GM23338 (cell line): ENCODE measurements around the gene SLC9A3. TPM values are rescaled to one million over a fixed set of nuclear protein-coding genes. Genes with fewer than 3 reads are reported as not detected.

Experiments used
- ATAC-seq: fragments of 200-7000 bp; cut with Tn5 transposase; 3 replicates; pipeline ENCODE4 v1.9.1; 2020
- DNase-seq: peaks from one replicate; pipeline ENCODE4 v3.0.0-alpha.2; 2015; ENCODE audit warnings: low spot score
- H2AFZ ChIP-seq: fragments of 200-600 bp; sonication (generic); 2 replicates; pipeline ENCODE4 v1.8.0; 2016; ENCODE audit warnings: antibody characterized with exemption, mild to moderate bottlenecking, moderate library complexity
- H3F3A ChIP-seq: fragments of 200-600 bp; sonication (generic); replicated peaks from 2 replicates; pipeline ENCODE4 v1.8.0; 2017; ENCODE audit warnings: antibody characterized with exemption, mixed run types, low read depth
- H3K27ac ChIP-seq: fragments of 200-600 bp; sonication (generic); 2 replicates; pipeline ENCODE4 v1.6.1; 2016; ENCODE audit warnings: low read depth
- H3K27me3 ChIP-seq: fragments of 200-600 bp; sonication (generic); 2 replicates; pipeline ENCODE4 v1.8.0; 2016; ENCODE audit warnings: mild to moderate bottlenecking, mixed run types, moderate library complexity; ENCODE audit not compliant: insufficient read depth
- H3K36me3 ChIP-seq: fragments of 200-600 bp; sonication (generic); 2 replicates; pipeline ENCODE4 v1.8.0; 2016; ENCODE audit warnings: mild to moderate bottlenecking; ENCODE audit not compliant: insufficient read depth
- H3K4me1 ChIP-seq: fragments of 200-600 bp; sonication (generic); 2 replicates; pipeline ENCODE4 v1.8.0; 2016; ENCODE audit warnings: mild to moderate bottlenecking, moderate library complexity; ENCODE audit not compliant: insufficient read depth
- H3K4me2 ChIP-seq: fragments of 200-600 bp; sonication (generic); 2 replicates; pipeline ENCODE4 v1.7.1; 2017; ENCODE audit warnings: mixed run types
- H3K4me3 ChIP-seq: fragments of 200-600 bp; sonication (generic); 2 replicates; pipeline ENCODE4 v1.6.1; 2016; ENCODE audit warnings: mixed run types
- H3K79me2 ChIP-seq: fragments of 200-600 bp; sonication (generic); replicated peaks from 2 replicates; pipeline ENCODE4 v1.8.0; 2017; ENCODE audit warnings: mild to moderate bottlenecking; ENCODE audit not compliant: insufficient read depth
- H3K9me2 ChIP-seq: fragments of 200-600 bp; sonication (generic); 2 replicates; pipeline ENCODE4 v1.8.0; 2017; ENCODE audit not compliant: insufficient read depth
- H4K20me1 ChIP-seq: fragments of 200-600 bp; sonication (generic); replicated peaks from 2 replicates; pipeline ENCODE4 v1.8.0; 2017; ENCODE audit warnings: mild to moderate bottlenecking; ENCODE audit not compliant: insufficient read depth
- H3K27ac Mint-ChIP-seq: 2 replicates; pipeline ENCODE4 v1.8.0; 2020; ENCODE audit warnings: inconsistent platforms, mild to moderate bottlenecking, moderate library complexity, mixed read lengths
- H3K27me3 Mint-ChIP-seq: 3 replicates; pipeline ENCODE4 v1.8.0; 2022; ENCODE audit warnings: low read depth, mild to moderate bottlenecking, moderate library complexity, mixed read lengths, inconsistent platforms; ENCODE audit not compliant: insufficient read depth, poor library complexity
- H3K36me3 Mint-ChIP-seq: 3 replicates; pipeline ENCODE4 v1.8.0; 2021; ENCODE audit warnings: low read depth, mild to moderate bottlenecking, inconsistent platforms, moderate library complexity, mixed read lengths
- H3K4me1 Mint-ChIP-seq: 3 replicates; pipeline ENCODE4 v1.8.0; 2020; ENCODE audit warnings: mild to moderate bottlenecking, inconsistent platforms, mixed read lengths
- H3K4me3 Mint-ChIP-seq: 3 replicates; pipeline ENCODE4 v1.8.0; 2021; ENCODE audit warnings: moderate library complexity, mild to moderate bottlenecking, inconsistent platforms, mixed read lengths
- H3K9me3 Mint-ChIP-seq: 3 replicates; pipeline ENCODE4 v1.8.0; 2020; ENCODE audit warnings: moderate library complexity, mild to moderate bottlenecking, inconsistent platforms, mixed read lengths
- CREB1 ChIP-seq: fragments of 250-450 bp; sonication (Bioruptor Pico); IDR thresholded peaks from 2 replicates; pipeline ENCODE4 v1.5.0; 2020; ENCODE audit warnings: low read depth, mild to moderate bottlenecking, moderate library complexity
- EZH2 ChIP-seq: fragments of 200-600 bp; sonication (generic); IDR thresholded peaks from one replicate; pipeline ENCODE4 v1.8.0; 2017; ENCODE audit warnings: antibody characterized with exemption, mild to moderate bottlenecking, low read depth; ENCODE audit not compliant: unreplicated experiment
- EZH2phosphoT487 ChIP-seq: fragments of 200-600 bp; sonication (generic); IDR thresholded peaks from one replicate; pipeline ENCODE4 v1.8.1; 2018; ENCODE audit warnings: antibody characterized with exemption; ENCODE audit not compliant: unreplicated experiment
- JUNB ChIP-seq: IDR thresholded peaks from one replicate; pipeline ENCODE4 v1.6.1; 2016; ENCODE audit warnings: antibody characterized with exemption; ENCODE audit not compliant: unreplicated experiment
- NANOG ChIP-seq: IDR thresholded peaks from 2 replicates; pipeline ENCODE4 v1.6.1; 2016; ENCODE audit warnings: antibody characterized with exemption, borderline replicate concordance
- POLR2AphosphoS5 ChIP-seq: IDR thresholded peaks from 2 replicates; pipeline ENCODE4 v1.6.1; 2016; ENCODE audit warnings: antibody characterized with exemption, low read depth
- STAT1 ChIP-seq: IDR thresholded peaks from one replicate; pipeline ENCODE4 v1.6.1; 2016; ENCODE audit warnings: antibody characterized with exemption; ENCODE audit not compliant: unreplicated experiment
- ZNF114 ChIP-seq: fragments of 250-450 bp; sonication (Bioruptor Pico); IDR thresholded peaks from 2 replicates; pipeline ENCODE4 v1.5.0; 2020; ENCODE audit warnings: mild to moderate bottlenecking, moderate library complexity
- ZNF331 ChIP-seq: fragments of 250-450 bp; sonication (Bioruptor Pico); IDR thresholded peaks from 2 replicates; pipeline ENCODE4 v1.5.0; 2020; ENCODE audit warnings: low read depth, mild to moderate bottlenecking, moderate library complexity
- polyA plus RNA-seq: library from polyadenylated mRNA; unstranded; fragments of >200 nt; fragmentation: Nextera tagmentation; extraction: Ambion mirVana; gene quantifications from 2 replicates; pipeline ENCODE4 v1.2.1, GENCODE V29; 2016
- total RNA-seq: library from RNA; depleted of rRNA; stranded (reverse); fragments of >200 nt; shearing (Covaris generic); gene quantifications from 2 replicates; pipeline ENCODE4 v1.2.3, GENCODE V29; 2014
- TF ChIP-seq, protein P1 (sequence below): IDR thresholded peaks from 2 replicates; pipeline ENCODE4 v1.6.1; 2016; ENCODE audit warnings: antibody characterized with exemption
- TF ChIP-seq, protein P2 (sequence below): IDR thresholded peaks from one replicate; pipeline ENCODE4 v1.6.1; 2018; ENCODE audit warnings: antibody characterized with exemption; ENCODE audit not compliant: unreplicated experiment
- TF ChIP-seq, protein P3 (sequence below), 2 experiments: fragments of 200-600 bp in 1 of 2; sonication (generic) in 1 of 2; conservative IDR thresholded peaks; 2 replicates each; pipeline versions ENCODE4 v1.5.1 to v1.6.1; 2016 to 2017; ENCODE audit warnings: antibody characterized with exemption in 2 of 2, low read depth in 2 of 2, mild to moderate bottlenecking in 2 of 2, moderate library complexity in 1 of 2

The SLC9A3 gene
- total and polyA plus RNA-seq, 2 experiments from 2014 or later = 0.39 to 3.1 TPM

DNA sequence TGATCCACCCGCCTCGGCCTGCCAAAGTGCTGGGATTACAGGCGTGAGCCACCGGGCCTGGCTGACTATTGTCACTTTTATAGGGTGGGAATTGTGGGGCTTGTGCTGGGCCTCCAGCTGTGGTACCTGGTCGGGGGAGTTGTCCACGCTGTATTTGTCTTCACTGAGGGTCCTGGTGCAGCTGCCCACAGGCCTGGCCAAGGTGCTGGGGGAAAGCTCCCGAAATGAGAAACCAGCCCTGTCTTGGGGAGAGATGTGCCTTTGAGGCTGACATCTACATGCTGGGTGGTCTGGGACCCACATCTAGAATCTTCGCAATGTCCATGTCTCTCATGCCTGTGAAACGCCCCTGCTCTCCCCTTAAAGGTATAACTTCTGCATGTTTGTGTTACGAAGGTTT, 78.7 kb downstream of the SLC9A3 start:
- Histone ChIP-seq H3K4me3 (no peak overlapping the region), H3K27me3 (no peaks in the 10 kb centered on the region), H3K27ac (no peak overlapping the region), H2AFZ (no peak overlapping the region), H3K9me2 (no peaks in the 10 kb centered on the region), H3K36me3 (peaks cover 16% of the 10 kb centered on the region), H3K4me2 (no peak overlapping the region), H3K79me2 (peaks cover 15% of the 10 kb centered on the region), H3K4me1 (peaks cover 6% of the 10 kb centered on the region; the same call in 1 of the 2 replicates), H4K20me1 (peaks cover 7% of the 10 kb centered on the region), H3F3A (no peaks in the 10 kb centered on the region)
- H3K9me3 Mint-ChIP-seq = peaks cover 3% of the 10 kb centered on the region; the same call in 1 of the 3 replicates
- no peak overlapping the region for H3K4me3 Mint-ChIP-seq
- H3K4me1 Mint-ChIP-seq = peaks cover 3% of the 10 kb centered on the region; the same call in 2 of the 3 replicates
- ATAC-seq (no peak), DNase-seq (no peak)
- peaks cover 14% of the 10 kb centered on the region for H3K27me3 Mint-ChIP-seq
- no peak overlapping the region for H3K27ac Mint-ChIP-seq
- H3K36me3 Mint-ChIP-seq = peaks cover 39% of the 10 kb centered on the region
- TF ChIP-seq, protein P1, sequence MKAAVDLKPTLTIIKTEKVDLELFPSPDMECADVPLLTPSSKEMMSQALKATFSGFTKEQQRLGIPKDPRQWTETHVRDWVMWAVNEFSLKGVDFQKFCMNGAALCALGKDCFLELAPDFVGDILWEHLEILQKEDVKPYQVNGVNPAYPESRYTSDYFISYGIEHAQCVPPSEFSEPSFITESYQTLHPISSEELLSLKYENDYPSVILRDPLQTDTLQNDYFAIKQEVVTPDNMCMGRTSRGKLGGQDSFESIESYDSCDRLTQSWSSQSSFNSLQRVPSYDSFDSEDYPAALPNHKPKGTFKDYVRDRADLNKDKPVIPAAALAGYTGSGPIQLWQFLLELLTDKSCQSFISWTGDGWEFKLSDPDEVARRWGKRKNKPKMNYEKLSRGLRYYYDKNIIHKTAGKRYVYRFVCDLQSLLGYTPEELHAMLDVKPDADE = no peak
- TF ChIP-seq JUNB = no peak
- TF ChIP-seq STAT1 = no peak

DNA sequence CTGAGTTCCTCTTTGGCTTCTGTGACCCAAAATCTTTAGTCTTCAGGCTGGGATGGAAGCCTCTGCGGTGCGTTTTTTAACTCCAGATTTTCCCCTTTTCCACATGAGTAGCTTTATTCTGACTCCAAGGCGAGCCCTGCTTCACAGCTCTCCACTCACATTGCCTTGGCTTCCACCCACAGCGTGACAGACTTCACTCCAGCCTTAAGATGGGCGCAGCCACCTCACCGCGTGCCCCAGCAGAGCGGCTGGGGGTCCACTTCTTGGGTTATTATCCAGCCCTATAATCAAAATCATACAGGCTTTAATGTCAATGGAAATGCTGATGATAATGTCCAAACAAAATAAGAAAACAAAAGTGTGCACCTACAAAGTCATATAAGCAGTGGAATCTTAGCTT, 80.0 kb downstream of the SLC9A3 start:
- DNase-seq = no peak
- H3K27ac ChIP-seq = no peak overlapping the region
- peaks cover 5% of the 10 kb centered on the region for H3K36me3 ChIP-seq
- H3K4me1 ChIP-seq = peaks cover 6% of the 10 kb centered on the region; the same call in 1 of the 2 replicates
- H3K79me2 ChIP-seq = peaks cover 15% of the 10 kb centered on the region
- Mint-ChIP-seq H3K27ac (no peak overlapping the region), H3K36me3 (peaks cover 28% of the 10 kb centered on the region), H3K4me1 (peaks cover 3% of the 10 kb centered on the region; the same call in 2 of the 3 replicates), H3K4me3 (peak overlapping the region; percentile 98), H3K9me3 (peaks cover 3% of the 10 kb centered on the region; the same call in 1 of the 3 replicates), H3K27me3 (peaks cover 19% of the 10 kb centered on the region)
- no peak overlapping the region for H2AFZ ChIP-seq
- no peaks in the 10 kb centered on the region for H3F3A ChIP-seq
- no peaks in the 10 kb centered on the region for H3K9me2 ChIP-seq
- peaks cover 2% of the 10 kb centered on the region; the same call in 1 of the 2 replicates for H4K20me1 ChIP-seq
- H3K4me3 ChIP-seq = peak overlapping the region; percentile 87
- ATAC-seq = no peak
- H3K4me2 ChIP-seq = peak overlapping the region; percentile 95; the same call in 1 of the 2 replicates
- no peaks in the 10 kb centered on the region for H3K27me3 ChIP-seq
- TF ChIP-seq ZNF331 (CRISPR knock-in tag) (no peak), CREB1 (CRISPR knock-in tag) (no peak), NANOG (no peak), EZH2phosphoT487 (no peak), ZNF114 (CRISPR knock-in tag) (no peak), POLR2AphosphoS5 (no peak), EZH2 (no peak), STAT1 (no peak), JUNB (no peak)
- TF ChIP-seq, protein P1 = no peak
- TF ChIP-seq, protein P2, sequence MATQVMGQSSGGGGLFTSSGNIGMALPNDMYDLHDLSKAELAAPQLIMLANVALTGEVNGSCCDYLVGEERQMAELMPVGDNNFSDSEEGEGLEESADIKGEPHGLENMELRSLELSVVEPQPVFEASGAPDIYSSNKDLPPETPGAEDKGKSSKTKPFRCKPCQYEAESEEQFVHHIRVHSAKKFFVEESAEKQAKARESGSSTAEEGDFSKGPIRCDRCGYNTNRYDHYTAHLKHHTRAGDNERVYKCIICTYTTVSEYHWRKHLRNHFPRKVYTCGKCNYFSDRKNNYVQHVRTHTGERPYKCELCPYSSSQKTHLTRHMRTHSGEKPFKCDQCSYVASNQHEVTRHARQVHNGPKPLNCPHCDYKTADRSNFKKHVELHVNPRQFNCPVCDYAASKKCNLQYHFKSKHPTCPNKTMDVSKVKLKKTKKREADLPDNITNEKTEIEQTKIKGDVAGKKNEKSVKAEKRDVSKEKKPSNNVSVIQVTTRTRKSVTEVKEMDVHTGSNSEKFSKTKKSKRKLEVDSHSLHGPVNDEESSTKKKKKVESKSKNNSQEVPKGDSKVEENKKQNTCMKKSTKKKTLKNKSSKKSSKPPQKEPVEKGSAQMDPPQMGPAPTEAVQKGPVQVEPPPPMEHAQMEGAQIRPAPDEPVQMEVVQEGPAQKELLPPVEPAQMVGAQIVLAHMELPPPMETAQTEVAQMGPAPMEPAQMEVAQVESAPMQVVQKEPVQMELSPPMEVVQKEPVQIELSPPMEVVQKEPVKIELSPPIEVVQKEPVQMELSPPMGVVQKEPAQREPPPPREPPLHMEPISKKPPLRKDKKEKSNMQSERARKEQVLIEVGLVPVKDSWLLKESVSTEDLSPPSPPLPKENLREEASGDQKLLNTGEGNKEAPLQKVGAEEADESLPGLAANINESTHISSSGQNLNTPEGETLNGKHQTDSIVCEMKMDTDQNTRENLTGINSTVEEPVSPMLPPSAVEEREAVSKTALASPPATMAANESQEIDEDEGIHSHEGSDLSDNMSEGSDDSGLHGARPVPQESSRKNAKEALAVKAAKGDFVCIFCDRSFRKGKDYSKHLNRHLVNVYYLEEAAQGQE = no peak
- TF ChIP-seq, protein P3, sequence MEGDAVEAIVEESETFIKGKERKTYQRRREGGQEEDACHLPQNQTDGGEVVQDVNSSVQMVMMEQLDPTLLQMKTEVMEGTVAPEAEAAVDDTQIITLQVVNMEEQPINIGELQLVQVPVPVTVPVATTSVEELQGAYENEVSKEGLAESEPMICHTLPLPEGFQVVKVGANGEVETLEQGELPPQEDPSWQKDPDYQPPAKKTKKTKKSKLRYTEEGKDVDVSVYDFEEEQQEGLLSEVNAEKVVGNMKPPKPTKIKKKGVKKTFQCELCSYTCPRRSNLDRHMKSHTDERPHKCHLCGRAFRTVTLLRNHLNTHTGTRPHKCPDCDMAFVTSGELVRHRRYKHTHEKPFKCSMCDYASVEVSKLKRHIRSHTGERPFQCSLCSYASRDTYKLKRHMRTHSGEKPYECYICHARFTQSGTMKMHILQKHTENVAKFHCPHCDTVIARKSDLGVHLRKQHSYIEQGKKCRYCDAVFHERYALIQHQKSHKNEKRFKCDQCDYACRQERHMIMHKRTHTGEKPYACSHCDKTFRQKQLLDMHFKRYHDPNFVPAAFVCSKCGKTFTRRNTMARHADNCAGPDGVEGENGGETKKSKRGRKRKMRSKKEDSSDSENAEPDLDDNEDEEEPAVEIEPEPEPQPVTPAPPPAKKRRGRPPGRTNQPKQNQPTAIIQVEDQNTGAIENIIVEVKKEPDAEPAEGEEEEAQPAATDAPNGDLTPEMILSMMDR (conservative IDR thresholded peaks at IDR 0.05; ENCODE audit: low read depth in 2 of 2) = no peak
